Breast epithelium (tissue), 4 donors: Measurements from ENCODE around the gene ARHGAP10. TPM values are rescaled to one million over a fixed set of nuclear protein-coding genes. Genes with fewer than 3 reads are reported as not detected.

Experiments
- DNase-seq, 2 donors: peaks; one replicate each; pipeline ENCODE4 v3.0.0-alpha.2; 2019; ENCODE audit warnings: low spot score in 2 of 2
- H3K27ac ChIP-seq, 2 donors: fragments of 200-600 bp; sonication (generic) in 1 of 2; one replicate each; pipeline ENCODE4 v1.5.1; 2016 to 2019; ENCODE audit warnings: mild to moderate bottlenecking in 1 of 2
- H3K27me3 ChIP-seq, 2 donors: fragments of 200-600 bp; sonication (generic) in 1 of 2; one replicate each; pipeline versions ENCODE4 v1.5.1 to v1.6.0; 2017 to 2019; ENCODE audit warnings: control low read depth in 1 of 2, mild to moderate bottlenecking in 1 of 2
- H3K36me3 ChIP-seq: fragments of 200-600 bp; one replicate; pipeline ENCODE4 v1.5.1; 2019
- H3K4me1 ChIP-seq, 2 donors: fragments of 200-600 bp; sonication (generic); one replicate each; pipeline ENCODE4 v1.5.1; 2016 to 2019; ENCODE audit warnings: control low read depth in 1 of 2
- H3K4me3 ChIP-seq, 3 donors: fragments of 200-600 bp; sonication (generic); 1 replicate in 2 of 3; 2 replicates in 1 of 3; pipeline ENCODE4 v1.5.1; 2016 to 2019; ENCODE audit warnings: mild to moderate bottlenecking in 3 of 3, moderate library complexity in 2 of 3
- H3K9me3 ChIP-seq, 2 donors: fragments of 200-600 bp; sonication (generic) in 1 of 2; one replicate each; pipeline ENCODE4 v1.5.1; 2016 to 2019; ENCODE audit warnings: control low read depth in 1 of 2
- CTCF ChIP-seq, 3 donors: fragments of 450-650 bp; IDR thresholded peaks; one replicate each; pipeline ENCODE4 v1.5.1; 2016 to 2017; ENCODE audit warnings: antibody characterized with exemption in 3 of 3, mild to moderate bottlenecking in 3 of 3, moderate library complexity in 3 of 3
- POLR2A ChIP-seq: fragments of 450-650 bp; IDR thresholded peaks from one replicate; pipeline ENCODE4 v1.6.1; 2016; ENCODE audit warnings: antibody characterized with exemption, mild to moderate bottlenecking, moderate library complexity
- POLR2AphosphoS5 ChIP-seq, 3 donors: sonication (generic); formaldehyde crosslinking; IDR thresholded peaks; one replicate each; pipeline ENCODE4 v1.6.1; 2017; ENCODE audit warnings: antibody characterized with exemption in 3 of 3
- intact Hi-C: fragments of 100-400 bp; cut with DNase I; formaldehyde crosslinking; loops from one replicate; pipeline ENCODE4 v1.15.1; 2023; ENCODE audit warnings: low total_unique reads
- total RNA-seq, 3 donors: library from RNA; depleted of rRNA; stranded (reverse); fragments of >200 nt; gene quantifications; one replicate each; pipeline ENCODE4 v1.1.0, GENCODE V29; 2016

Gene ARHGAP10
- total RNA-seq, 3 donors from 2014 or later = 49.5 to 138 (median 62.6) TPM

GRCh38 chr4:147975933-147976928 lies 244.3 kb downstream of the ARHGAP10 start:
- no peak for DNase-seq
- TF ChIP-seq CTCF (IDR thresholded peaks at IDR 0.05) = no peak
- TF ChIP-seq POLR2A = no peak
- TF ChIP-seq POLR2AphosphoS5 (IDR thresholded peaks at IDR 0.05) = no peak
- H3K4me1 ChIP-seq = no peaks in the 10 kb centered on the region
- intact Hi-C loops = no loop called here
- H3K9me3 ChIP-seq = peaks cover 6 to 11% of the 10 kb centered on the region in 2 donors
- no peak overlapping the region for H3K4me3 ChIP-seq
- H3K36me3 ChIP-seq = peaks cover 3% of the 10 kb centered on the region
- no peak overlapping the region for H3K27ac ChIP-seq
- H3K27me3 ChIP-seq = no peaks in the 10 kb centered on the region

- Histone ChIP-seq H3K27ac (no peak overlapping the region), H3K36me3 (peaks cover 3% of the 10 kb centered on the region), H3K4me1 (no peaks in the 10 kb centered on the region), H3K27me3 (no peaks in the 10 kb centered on the region), H3K4me3 (no peak overlapping the region), H3K9me3 (peaks cover 10 to 11% of the 10 kb centered on the region in 2 donors)
- DNase-seq = no peak
- TF ChIP-seq CTCF (IDR thresholded peaks at IDR 0.05) (no peak), POLR2AphosphoS5 (IDR thresholded peaks at IDR 0.05) (no peak), POLR2A (no peak)
- intact Hi-C loops = no loop called here
Observed at GRCh38 chr4:147980586-147980985, 248.7 kb downstream of the ARHGAP10 start.

- no peak for DNase-seq
- Histone ChIP-seq H3K36me3 (peaks cover 3% of the 10 kb centered on the region), H3K27ac (no peak overlapping the region), H3K4me1 (no peaks in the 10 kb centered on the region), H3K4me3 (no peak overlapping the region), H3K27me3 (no peaks in the 10 kb centered on the region), H3K9me3 (peaks cover 10 to 11% of the 10 kb centered on the region in 2 donors)
- intact Hi-C loops = no loop called here
- TF ChIP-seq CTCF (IDR thresholded peaks at IDR 0.05) = no peak
- TF ChIP-seq POLR2AphosphoS5 (IDR thresholded peaks at IDR 0.05) = no peak
Observed at GRCh38 chr4:147981305-147981704, 249.4 kb downstream of the ARHGAP10 start.

- H3K36me3 ChIP-seq = no peaks in the 10 kb centered on the region
- H3K4me1 ChIP-seq = no peaks in the 10 kb centered on the region
- H3K4me3 ChIP-seq = no peak overlapping the region
- H3K9me3 ChIP-seq = peaks cover 0 to 5% of the 10 kb centered on the region in 2 donors
- DNase-seq = no peak
- no peak overlapping the region for H3K27ac ChIP-seq
- TF ChIP-seq POLR2AphosphoS5 (IDR thresholded peaks at IDR 0.05) = no peak
- TF ChIP-seq POLR2A = no peak
- TF ChIP-seq CTCF (IDR thresholded peaks at IDR 0.05) = peak in 1 of 3 donors; percentile 39
- intact Hi-C loops = no loop called here
- H3K27me3 ChIP-seq = no peaks in the 10 kb centered on the region
Observed at GRCh38 chr4:147984065-147984777, 252.3 kb downstream of the ARHGAP10 start.

- H3K27ac ChIP-seq = no peak overlapping the region
- no peaks in the 10 kb centered on the region for H3K36me3 ChIP-seq
- intact Hi-C loops = no loop called here
- no peaks in the 10 kb centered on the region for H3K27me3 ChIP-seq
- no peaks in the 10 kb centered on the region for H3K4me1 ChIP-seq
- peaks cover 0 to 5% of the 10 kb centered on the region in 2 donors for H3K9me3 ChIP-seq
- no peak for TF ChIP-seq CTCF (IDR thresholded peaks at IDR 0.05)
- TF ChIP-seq POLR2A = no peak
- TF ChIP-seq POLR2AphosphoS5 (IDR thresholded peaks at IDR 0.05) = no peak
- DNase-seq = no peak
- no peak overlapping the region for H3K4me3 ChIP-seq
Observed at GRCh38 chr4:147984778-147985138, 252.9 kb downstream of the ARHGAP10 start.
